ENCODE results near the gene EPYC.

EPYC gene

DNA sequence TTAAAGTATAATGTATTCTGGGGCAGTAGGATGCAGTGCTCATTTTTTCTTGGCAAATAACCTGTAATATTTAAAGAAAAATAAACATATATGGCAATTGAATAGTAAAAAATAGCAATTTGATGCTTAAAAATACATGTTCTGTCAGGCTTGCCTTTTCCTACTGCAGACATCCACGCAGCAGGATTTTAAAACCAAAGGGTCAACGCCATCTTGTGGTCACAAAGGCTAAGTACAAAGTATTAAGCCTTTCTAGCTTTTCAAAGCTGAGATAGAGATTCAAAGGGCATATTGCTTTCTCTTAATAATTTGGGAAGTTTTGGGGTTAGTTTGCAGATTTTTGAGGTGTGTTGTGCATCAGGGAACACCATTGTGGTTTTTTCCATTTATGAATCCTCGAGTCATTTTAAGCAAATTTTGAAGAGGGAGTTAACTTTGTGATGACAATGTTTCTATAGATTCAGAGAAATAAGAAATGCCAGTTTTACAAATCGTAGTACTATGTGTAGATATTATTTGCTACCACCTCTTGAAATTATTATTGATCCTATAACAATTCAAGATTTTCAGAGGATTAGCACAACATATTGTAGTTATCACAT lies 45.1 kb downstream of the EPYC start:
- Histone ChIP-seq H3K27me3 (no peaks in the 10 kb centered on the region), H3K36me3 (no peaks in the 10 kb centered on the region), H3K4me3 (ENCODE audit: low read depth, low read length) (no peak overlapping the region), H3K4me1 (no peaks in the 10 kb centered on the region), H3K9me3 (no peaks in the 10 kb centered on the region)
- TF ChIP-seq, protein P1, sequence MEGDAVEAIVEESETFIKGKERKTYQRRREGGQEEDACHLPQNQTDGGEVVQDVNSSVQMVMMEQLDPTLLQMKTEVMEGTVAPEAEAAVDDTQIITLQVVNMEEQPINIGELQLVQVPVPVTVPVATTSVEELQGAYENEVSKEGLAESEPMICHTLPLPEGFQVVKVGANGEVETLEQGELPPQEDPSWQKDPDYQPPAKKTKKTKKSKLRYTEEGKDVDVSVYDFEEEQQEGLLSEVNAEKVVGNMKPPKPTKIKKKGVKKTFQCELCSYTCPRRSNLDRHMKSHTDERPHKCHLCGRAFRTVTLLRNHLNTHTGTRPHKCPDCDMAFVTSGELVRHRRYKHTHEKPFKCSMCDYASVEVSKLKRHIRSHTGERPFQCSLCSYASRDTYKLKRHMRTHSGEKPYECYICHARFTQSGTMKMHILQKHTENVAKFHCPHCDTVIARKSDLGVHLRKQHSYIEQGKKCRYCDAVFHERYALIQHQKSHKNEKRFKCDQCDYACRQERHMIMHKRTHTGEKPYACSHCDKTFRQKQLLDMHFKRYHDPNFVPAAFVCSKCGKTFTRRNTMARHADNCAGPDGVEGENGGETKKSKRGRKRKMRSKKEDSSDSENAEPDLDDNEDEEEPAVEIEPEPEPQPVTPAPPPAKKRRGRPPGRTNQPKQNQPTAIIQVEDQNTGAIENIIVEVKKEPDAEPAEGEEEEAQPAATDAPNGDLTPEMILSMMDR (IDR thresholded peaks at IDR 0.05; ENCODE audit: low read depth, low read length), result peak; percentile 81
- DNase-seq, result peak; percentile 41

- TF ChIP-seq, protein P1 (IDR thresholded peaks at IDR 0.05; ENCODE audit: low read depth, low read length), result no peak; the same call in 1 of the 2 replicates
- Histone ChIP-seq H3K4me3 (ENCODE audit: low read depth, low read length) (no peak overlapping the region), H3K4me1 (no peaks in the 10 kb centered on the region), H3K9me3 (no peaks in the 10 kb centered on the region), H3K36me3 (no peaks in the 10 kb centered on the region), H3K27me3 (no peaks in the 10 kb centered on the region)
- DNase-seq, result no peak
Observed at GRCh38 chr12:90959032-90959431, 45.7 kb downstream of the EPYC start.

- TF ChIP-seq, protein P1 (IDR thresholded peaks at IDR 0.05; ENCODE audit: low read depth, low read length), result no peak
- Histone ChIP-seq H3K4me1 (no peaks in the 10 kb centered on the region), H3K27me3 (no peaks in the 10 kb centered on the region), H3K36me3 (no peaks in the 10 kb centered on the region), H3K9me3 (no peaks in the 10 kb centered on the region), H3K4me3 (ENCODE audit: low read depth, low read length) (no peak overlapping the region)
- DNase-seq, result no peak
Observed at GRCh38 chr12:90958347-90958746, 46.4 kb downstream of the EPYC start.

DNA sequence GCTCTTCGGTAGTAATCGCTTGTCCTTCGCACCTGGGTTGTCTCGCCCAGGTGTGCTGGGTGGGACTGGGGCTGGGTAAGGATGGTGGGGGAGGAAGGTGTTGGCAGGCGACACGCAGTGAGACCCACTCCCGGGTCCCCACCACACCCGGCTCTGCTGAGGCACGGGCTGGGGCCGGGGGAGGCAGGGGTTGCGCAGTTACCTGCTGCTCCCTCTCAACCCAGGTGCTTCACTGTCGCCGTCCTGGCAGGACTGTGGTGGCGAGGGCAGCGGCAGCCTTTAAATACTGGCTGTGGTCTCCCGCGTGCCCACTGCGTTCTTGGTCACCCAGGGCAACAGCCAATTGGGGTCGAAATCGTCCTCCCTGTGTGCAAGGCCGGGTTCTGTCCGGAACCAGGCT lies 49.9 kb downstream of the EPYC start, which contains the start of gene CCER1:
TSS of gene CCER1 (minus strand) at position 256 of the 400 bp plus-strand sequence. CDS start 434 bp downstream, outside the sequence.
- DNase-seq, result no peak
- H3K36me3 ChIP-seq, result no peaks in the 10 kb centered on the region
- no peaks in the 10 kb centered on the region for H3K4me1 ChIP-seq
- TF ChIP-seq, protein P1 (IDR thresholded peaks at IDR 0.05; ENCODE audit: low read depth, low read length), result no peak
- no peaks in the 10 kb centered on the region for H3K27me3 ChIP-seq
- no peaks in the 10 kb centered on the region for H3K9me3 ChIP-seq
- no peak within 1 kb of the TSS for H3K4me3 ChIP-seq (ENCODE audit: low read depth, low read length)

GRCh38 chr12:90954428-90954827 lies 50.3 kb downstream of the EPYC start:
- no peaks in the 10 kb centered on the region for H3K36me3 ChIP-seq
- DNase-seq, result no peak
- no peak overlapping the region for H3K4me3 ChIP-seq (ENCODE audit: low read depth, low read length)
- TF ChIP-seq, protein P1 (IDR thresholded peaks at IDR 0.05; ENCODE audit: low read depth, low read length), result no peak
- H3K4me1 ChIP-seq, result no peaks in the 10 kb centered on the region
- no peaks in the 10 kb centered on the region for H3K27me3 ChIP-seq
- no peaks in the 10 kb centered on the region for H3K9me3 ChIP-seq

- TF ChIP-seq, protein P1 (IDR thresholded peaks at IDR 0.05; ENCODE audit: low read depth, low read length), result peak; percentile 36
- no peaks in the 10 kb centered on the region for H3K4me1 ChIP-seq
- no peak overlapping the region for H3K4me3 ChIP-seq (ENCODE audit: low read depth, low read length)
- peak; percentile 39 for DNase-seq
- H3K9me3 ChIP-seq, result no peaks in the 10 kb centered on the region
- no peaks in the 10 kb centered on the region for H3K36me3 ChIP-seq
- no peaks in the 10 kb centered on the region for H3K27me3 ChIP-seq
Observed at GRCh38 chr12:90953956-90954421, 50.8 kb downstream of the EPYC start.
